Endothelial cell (in vitro differentiated cells): ENCODE measurements around the gene BAZ1A. TPM values are rescaled to one million over a fixed set of nuclear protein-coding genes. Genes with fewer than 3 reads are reported as not detected.

Source experiments
- DNase-seq: peaks from one replicate; pipeline ENCODE4 v3.0.0; 2021; ENCODE audit warnings: low spot score
- H3K27ac Mint-ChIP-seq: one replicate; pipeline ENCODE4 v1.8.0; 2021; ENCODE audit warnings: mixed read lengths, inconsistent platforms; ENCODE audit not compliant: unreplicated experiment
- H3K27me3 Mint-ChIP-seq: one replicate; pipeline ENCODE4 v1.8.0; 2021; ENCODE audit warnings: mild to moderate bottlenecking, moderate library complexity, mixed read lengths, inconsistent platforms; ENCODE audit not compliant: unreplicated experiment
- H3K36me3 Mint-ChIP-seq: one replicate; pipeline ENCODE4 v1.8.0; 2021; ENCODE audit warnings: mild to moderate bottlenecking, low read depth, mixed read lengths, inconsistent platforms; ENCODE audit not compliant: unreplicated experiment
- H3K4me1 Mint-ChIP-seq: one replicate; pipeline ENCODE4 v1.8.0; 2021; ENCODE audit warnings: mild to moderate bottlenecking, mixed read lengths, inconsistent platforms; ENCODE audit not compliant: unreplicated experiment
- H3K4me3 Mint-ChIP-seq: one replicate; pipeline ENCODE4 v1.8.0; 2021; ENCODE audit warnings: mild to moderate bottlenecking, mixed read lengths, inconsistent platforms; ENCODE audit not compliant: unreplicated experiment
- H3K9me3 Mint-ChIP-seq: one replicate; pipeline ENCODE4 v1.8.0; 2021; ENCODE audit warnings: mixed read lengths, inconsistent platforms; ENCODE audit not compliant: unreplicated experiment
- CTCF ChIP-seq: fragments of 200-600 bp; sonication (generic); IDR thresholded peaks from one replicate; pipeline ENCODE4 v1.5.0; 2021; ENCODE audit warnings: antibody characterized with exemption; ENCODE audit not compliant: unreplicated experiment
- total RNA-seq: library from RNA; stranded (reverse); fragmentation: NEBNext Ultra II Directional; extraction: Animal tissue kit (Norgen Biotek cat#: 25700); gene quantifications from one replicate; pipeline ENCODE4 v1.2.1, GENCODE V29; 2021; ENCODE audit not compliant: unreplicated experiment

Gene BAZ1A
- total RNA-seq, 1 donor from 2014 or later, result 27.2 TPM

GRCh38 chr14:34837801-34838322 is 37.3 kb downstream of the BAZ1A start:
- no peaks in the 10 kb centered on the region for H3K36me3 Mint-ChIP-seq
- H3K27ac Mint-ChIP-seq, result peak overlapping the region; percentile 96
- H3K4me3 Mint-ChIP-seq, result no peak overlapping the region
- peaks cover 10% of the 10 kb centered on the region for H3K4me1 Mint-ChIP-seq
- no peaks in the 10 kb centered on the region for H3K27me3 Mint-ChIP-seq
- no peaks in the 10 kb centered on the region for H3K9me3 Mint-ChIP-seq
- DNase-seq, result no peak
- no peak for TF ChIP-seq CTCF

- Mint-ChIP-seq H3K4me3 (no peak overlapping the region), H3K9me3 (no peaks in the 10 kb centered on the region), H3K4me1 (peaks cover 10% of the 10 kb centered on the region), H3K36me3 (no peaks in the 10 kb centered on the region), H3K27me3 (no peaks in the 10 kb centered on the region), H3K27ac (no peak overlapping the region)
- DNase-seq, result no peak
- TF ChIP-seq CTCF, result no peak
Observed at GRCh38 chr14:34835312-34835711, 39.8 kb downstream of the BAZ1A start.

GRCh38 chr14:34833549-34834523 is 41.3 kb downstream of the BAZ1A start:
- TF ChIP-seq CTCF, result no peak
- H3K9me3 Mint-ChIP-seq, result no peaks in the 10 kb centered on the region
- no peaks in the 10 kb centered on the region for H3K36me3 Mint-ChIP-seq
- no peak for DNase-seq
- no peak overlapping the region for H3K27ac Mint-ChIP-seq
- H3K27me3 Mint-ChIP-seq, result no peaks in the 10 kb centered on the region
- peaks cover 10% of the 10 kb centered on the region for H3K4me1 Mint-ChIP-seq
- no peak overlapping the region for H3K4me3 Mint-ChIP-seq

GRCh38 chr14:34826661-34827060 is 48.5 kb downstream of the BAZ1A start:
- no peaks in the 10 kb centered on the region for H3K4me1 Mint-ChIP-seq
- H3K36me3 Mint-ChIP-seq, result peaks cover 14% of the 10 kb centered on the region
- no peak overlapping the region for H3K4me3 Mint-ChIP-seq
- TF ChIP-seq CTCF, result no peak
- no peaks in the 10 kb centered on the region for H3K9me3 Mint-ChIP-seq
- no peaks in the 10 kb centered on the region for H3K27me3 Mint-ChIP-seq
- DNase-seq, result no peak
- H3K27ac Mint-ChIP-seq, result no peak overlapping the region

- H3K9me3 Mint-ChIP-seq, result no peaks in the 10 kb centered on the region
- peaks cover 24% of the 10 kb centered on the region for H3K36me3 Mint-ChIP-seq
- H3K4me1 Mint-ChIP-seq, result no peaks in the 10 kb centered on the region
- H3K4me3 Mint-ChIP-seq, result no peak overlapping the region
- TF ChIP-seq CTCF, result no peak
- DNase-seq, result no peak
- no peaks in the 10 kb centered on the region for H3K27me3 Mint-ChIP-seq
- H3K27ac Mint-ChIP-seq, result no peak overlapping the region
Observed at GRCh38 chr14:34824826-34825225, 50.3 kb downstream of the BAZ1A start.
